GM23338 (cell line): ENCODE measurements around the gene SORCS2. TPM values are rescaled to one million over a fixed set of nuclear protein-coding genes. Genes with fewer than 3 reads are reported as not detected.

Experiments
- ATAC-seq: fragments of 200-7000 bp; cut with Tn5 transposase; 3 replicates; pipeline ENCODE4 v1.9.1; 2020
- DNase-seq: peaks from one replicate; pipeline ENCODE4 v3.0.0-alpha.2; 2015; ENCODE audit warnings: low spot score
- H2AFZ ChIP-seq: fragments of 200-600 bp; sonication (generic); 2 replicates; pipeline ENCODE4 v1.8.0; 2016; ENCODE audit warnings: antibody characterized with exemption, mild to moderate bottlenecking, moderate library complexity
- H3F3A ChIP-seq: fragments of 200-600 bp; sonication (generic); replicated peaks from 2 replicates; pipeline ENCODE4 v1.8.0; 2017; ENCODE audit warnings: antibody characterized with exemption, mixed run types, low read depth
- H3K27ac ChIP-seq: fragments of 200-600 bp; sonication (generic); 2 replicates; pipeline ENCODE4 v1.6.1; 2016; ENCODE audit warnings: low read depth
- H3K27me3 ChIP-seq: fragments of 200-600 bp; sonication (generic); 2 replicates; pipeline ENCODE4 v1.8.0; 2016; ENCODE audit warnings: mild to moderate bottlenecking, mixed run types, moderate library complexity; ENCODE audit not compliant: insufficient read depth
- H3K36me3 ChIP-seq: fragments of 200-600 bp; sonication (generic); 2 replicates; pipeline ENCODE4 v1.8.0; 2016; ENCODE audit warnings: mild to moderate bottlenecking; ENCODE audit not compliant: insufficient read depth
- H3K4me1 ChIP-seq: fragments of 200-600 bp; sonication (generic); 2 replicates; pipeline ENCODE4 v1.8.0; 2016; ENCODE audit warnings: mild to moderate bottlenecking, moderate library complexity; ENCODE audit not compliant: insufficient read depth
- H3K4me2 ChIP-seq: fragments of 200-600 bp; sonication (generic); 2 replicates; pipeline ENCODE4 v1.7.1; 2017; ENCODE audit warnings: mixed run types
- H3K4me3 ChIP-seq: fragments of 200-600 bp; sonication (generic); 2 replicates; pipeline ENCODE4 v1.6.1; 2016; ENCODE audit warnings: mixed run types
- H3K79me2 ChIP-seq: fragments of 200-600 bp; sonication (generic); replicated peaks from 2 replicates; pipeline ENCODE4 v1.8.0; 2017; ENCODE audit warnings: mild to moderate bottlenecking; ENCODE audit not compliant: insufficient read depth
- H3K9me2 ChIP-seq: fragments of 200-600 bp; sonication (generic); 2 replicates; pipeline ENCODE4 v1.8.0; 2017; ENCODE audit not compliant: insufficient read depth
- H4K20me1 ChIP-seq: fragments of 200-600 bp; sonication (generic); replicated peaks from 2 replicates; pipeline ENCODE4 v1.8.0; 2017; ENCODE audit warnings: mild to moderate bottlenecking; ENCODE audit not compliant: insufficient read depth
- H3K27ac Mint-ChIP-seq: 2 replicates; pipeline ENCODE4 v1.8.0; 2020; ENCODE audit warnings: inconsistent platforms, mild to moderate bottlenecking, moderate library complexity, mixed read lengths
- H3K27me3 Mint-ChIP-seq: 3 replicates; pipeline ENCODE4 v1.8.0; 2022; ENCODE audit warnings: low read depth, mild to moderate bottlenecking, moderate library complexity, mixed read lengths, inconsistent platforms; ENCODE audit not compliant: insufficient read depth, poor library complexity
- H3K36me3 Mint-ChIP-seq: 3 replicates; pipeline ENCODE4 v1.8.0; 2021; ENCODE audit warnings: low read depth, mild to moderate bottlenecking, inconsistent platforms, moderate library complexity, mixed read lengths
- H3K4me1 Mint-ChIP-seq: 3 replicates; pipeline ENCODE4 v1.8.0; 2020; ENCODE audit warnings: mild to moderate bottlenecking, inconsistent platforms, mixed read lengths
- H3K4me3 Mint-ChIP-seq: 3 replicates; pipeline ENCODE4 v1.8.0; 2021; ENCODE audit warnings: moderate library complexity, mild to moderate bottlenecking, inconsistent platforms, mixed read lengths
- H3K9me3 Mint-ChIP-seq: 3 replicates; pipeline ENCODE4 v1.8.0; 2020; ENCODE audit warnings: moderate library complexity, mild to moderate bottlenecking, inconsistent platforms, mixed read lengths
- CTCF ChIP-seq, 2 experiments: fragments of 200-600 bp in 1 of 2; sonication (generic) in 1 of 2; conservative IDR thresholded peaks; 2 replicates each; pipeline versions ENCODE4 v1.5.1 to v1.6.1; 2016 to 2017; ENCODE audit warnings: antibody characterized with exemption in 2 of 2, low read depth in 2 of 2, mild to moderate bottlenecking in 2 of 2, moderate library complexity in 1 of 2
- EZH2phosphoT487 ChIP-seq: fragments of 200-600 bp; sonication (generic); IDR thresholded peaks from one replicate; pipeline ENCODE4 v1.8.1; 2018; ENCODE audit warnings: antibody characterized with exemption; ENCODE audit not compliant: unreplicated experiment
- NANOG ChIP-seq: IDR thresholded peaks from 2 replicates; pipeline ENCODE4 v1.6.1; 2016; ENCODE audit warnings: antibody characterized with exemption, borderline replicate concordance
- POLR2AphosphoS5 ChIP-seq: IDR thresholded peaks from 2 replicates; pipeline ENCODE4 v1.6.1; 2016; ENCODE audit warnings: antibody characterized with exemption, low read depth
- STAT1 ChIP-seq: IDR thresholded peaks from one replicate; pipeline ENCODE4 v1.6.1; 2016; ENCODE audit warnings: antibody characterized with exemption; ENCODE audit not compliant: unreplicated experiment
- ZNF114 ChIP-seq: fragments of 250-450 bp; sonication (Bioruptor Pico); IDR thresholded peaks from 2 replicates; pipeline ENCODE4 v1.5.0; 2020; ENCODE audit warnings: mild to moderate bottlenecking, moderate library complexity
- polyA plus RNA-seq: library from polyadenylated mRNA; unstranded; fragments of >200 nt; fragmentation: Nextera tagmentation; extraction: Ambion mirVana; gene quantifications from 2 replicates; pipeline ENCODE4 v1.2.1, GENCODE V29; 2016
- total RNA-seq: library from RNA; depleted of rRNA; stranded (reverse); fragments of >200 nt; shearing (Covaris generic); gene quantifications from 2 replicates; pipeline ENCODE4 v1.2.3, GENCODE V29; 2014
- TF ChIP-seq, protein P1 (sequence below): fragments of 250-450 bp; sonication (Bioruptor Pico); IDR thresholded peaks from 2 replicates; pipeline ENCODE4 v1.5.0; 2020; ENCODE audit warnings: mild to moderate bottlenecking, moderate library complexity
- TF ChIP-seq, protein P2 (sequence below): IDR thresholded peaks from one replicate; pipeline ENCODE4 v1.6.1; 2018; ENCODE audit warnings: antibody characterized with exemption; ENCODE audit not compliant: unreplicated experiment

Gene SORCS2
- total and polyA plus RNA-seq, 2 experiments from 2014 or later = 0.47 to 2.4 TPM

DNA sequence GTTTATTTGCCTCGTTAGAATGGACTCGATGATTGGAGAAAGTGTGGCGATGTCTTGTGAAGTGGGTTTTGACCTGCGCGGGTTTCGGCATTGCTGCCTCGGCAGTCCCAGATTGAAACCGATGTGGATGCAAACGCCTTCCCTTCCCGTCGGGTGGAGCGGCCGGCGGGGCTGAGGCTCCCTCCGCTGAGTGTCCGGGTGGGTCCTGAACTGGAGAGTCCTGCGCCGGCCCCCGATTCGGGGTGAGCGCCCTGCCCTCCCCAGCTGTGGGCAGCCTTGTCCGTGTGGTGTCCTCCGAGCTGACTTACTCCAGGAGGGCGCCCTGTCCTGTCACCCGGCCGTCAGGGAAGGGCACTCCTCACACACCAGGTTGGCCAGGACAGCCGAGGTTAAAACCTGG is 317.7 kb downstream of the SORCS2 start (continued):
- TF ChIP-seq, protein P1, sequence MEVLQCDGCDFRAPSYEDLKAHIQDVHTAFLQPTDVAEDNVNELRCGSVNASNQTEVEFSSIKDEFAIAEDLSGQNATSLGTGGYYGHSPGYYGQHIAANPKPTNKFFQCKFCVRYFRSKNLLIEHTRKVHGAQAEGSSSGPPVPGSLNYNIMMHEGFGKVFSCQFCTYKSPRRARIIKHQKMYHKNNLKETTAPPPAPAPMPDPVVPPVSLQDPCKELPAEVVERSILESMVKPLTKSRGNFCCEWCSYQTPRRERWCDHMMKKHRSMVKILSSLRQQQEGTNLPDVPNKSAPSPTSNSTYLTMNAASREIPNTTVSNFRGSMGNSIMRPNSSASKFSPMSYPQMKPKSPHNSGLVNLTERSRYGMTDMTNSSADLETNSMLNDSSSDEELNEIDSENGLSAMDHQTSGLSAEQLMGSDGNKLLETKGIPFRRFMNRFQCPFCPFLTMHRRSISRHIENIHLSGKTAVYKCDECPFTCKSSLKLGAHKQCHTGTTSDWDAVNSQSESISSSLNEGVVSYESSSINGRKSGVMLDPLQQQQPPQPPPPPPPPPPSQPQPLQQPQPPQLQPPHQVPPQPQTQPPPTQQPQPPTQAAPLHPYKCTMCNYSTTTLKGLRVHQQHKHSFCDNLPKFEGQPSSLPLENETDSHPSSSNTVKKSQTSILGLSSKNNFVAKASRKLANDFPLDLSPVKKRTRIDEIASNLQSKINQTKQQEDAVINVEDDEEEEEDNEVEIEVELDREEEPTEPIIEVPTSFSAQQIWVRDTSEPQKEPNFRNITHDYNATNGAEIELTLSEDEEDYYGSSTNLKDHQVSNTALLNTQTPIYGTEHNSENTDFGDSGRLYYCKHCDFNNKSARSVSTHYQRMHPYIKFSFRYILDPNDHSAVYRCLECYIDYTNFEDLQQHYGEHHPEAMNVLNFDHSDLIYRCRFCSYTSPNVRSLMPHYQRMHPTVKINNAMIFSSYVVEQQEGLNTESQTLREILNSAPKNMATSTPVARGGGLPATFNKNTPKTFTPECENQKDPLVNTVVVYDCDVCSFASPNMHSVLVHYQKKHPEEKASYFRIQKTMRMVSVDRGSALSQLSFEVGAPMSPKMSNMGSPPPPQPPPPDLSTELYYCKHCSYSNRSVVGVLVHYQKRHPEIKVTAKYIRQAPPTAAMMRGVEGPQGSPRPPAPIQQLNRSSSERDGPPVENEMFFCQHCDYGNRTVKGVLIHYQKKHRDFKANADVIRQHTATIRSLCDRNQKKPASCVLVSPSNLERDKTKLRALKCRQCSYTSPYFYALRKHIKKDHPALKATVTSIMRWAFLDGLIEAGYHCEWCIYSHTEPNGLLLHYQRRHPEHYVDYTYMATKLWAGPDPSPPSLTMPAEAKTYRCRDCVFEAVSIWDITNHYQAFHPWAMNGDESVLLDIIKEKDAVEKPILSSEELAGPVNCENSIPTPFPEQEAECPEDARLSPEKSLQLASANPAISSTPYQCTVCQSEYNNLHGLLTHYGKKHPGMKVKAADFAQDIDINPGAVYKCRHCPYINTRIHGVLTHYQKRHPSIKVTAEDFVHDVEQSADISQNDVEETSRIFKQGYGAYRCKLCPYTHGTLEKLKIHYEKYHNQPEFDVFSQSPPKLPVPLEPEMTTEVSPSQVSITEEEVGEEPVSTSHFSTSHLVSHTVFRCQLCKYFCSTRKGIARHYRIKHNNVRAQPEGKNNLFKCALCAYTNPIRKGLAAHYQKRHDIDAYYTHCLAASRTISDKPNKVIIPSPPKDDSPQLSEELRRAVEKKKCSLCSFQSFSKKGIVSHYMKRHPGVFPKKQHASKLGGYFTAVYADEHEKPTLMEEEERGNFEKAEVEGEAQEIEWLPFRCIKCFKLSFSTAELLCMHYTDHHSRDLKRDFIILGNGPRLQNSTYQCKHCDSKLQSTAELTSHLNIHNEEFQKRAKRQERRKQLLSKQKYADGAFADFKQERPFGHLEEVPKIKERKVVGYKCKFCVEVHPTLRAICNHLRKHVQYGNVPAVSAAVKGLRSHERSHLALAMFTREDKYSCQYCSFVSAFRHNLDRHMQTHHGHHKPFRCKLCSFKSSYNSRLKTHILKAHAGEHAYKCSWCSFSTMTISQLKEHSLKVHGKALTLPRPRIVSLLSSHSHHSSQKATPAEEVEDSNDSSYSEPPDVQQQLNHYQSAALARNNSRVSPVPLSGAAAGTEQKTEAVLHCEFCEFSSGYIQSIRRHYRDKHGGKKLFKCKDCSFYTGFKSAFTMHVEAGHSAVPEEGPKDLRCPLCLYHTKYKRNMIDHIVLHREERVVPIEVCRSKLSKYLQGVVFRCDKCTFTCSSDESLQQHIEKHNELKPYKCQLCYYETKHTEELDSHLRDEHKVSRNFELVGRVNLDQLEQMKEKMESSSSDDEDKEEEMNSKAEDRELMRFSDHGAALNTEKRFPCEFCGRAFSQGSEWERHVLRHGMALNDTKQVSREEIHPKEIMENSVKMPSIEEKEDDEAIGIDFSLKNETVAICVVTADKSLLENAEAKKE (CRISPR knock-in tag) = no peak
- no peak for TF ChIP-seq CTCF (conservative IDR thresholded peaks at IDR 0.05; ENCODE audit: low read depth in 2 of 2)
- TF ChIP-seq STAT1 = no peak
- no peak for TF ChIP-seq NANOG

- Histone ChIP-seq H3K27me3 (no peaks in the 10 kb centered on the region), H3K9me2 (no peaks in the 10 kb centered on the region), H2AFZ (no peak overlapping the region), H3K79me2 (no peaks in the 10 kb centered on the region), H4K20me1 (no peaks in the 10 kb centered on the region), H3K36me3 (no peaks in the 10 kb centered on the region), H3K4me3 (no peak overlapping the region), H3K4me2 (no peak overlapping the region), H3F3A (no peaks in the 10 kb centered on the region), H3K4me1 (no peaks in the 10 kb centered on the region), H3K27ac (no peak overlapping the region)
- no peak for ATAC-seq
- no peak for TF ChIP-seq ZNF114
- TF ChIP-seq POLR2AphosphoS5 = no peak
- no peak for TF ChIP-seq EZH2phosphoT487
- TF ChIP-seq, protein P2, sequence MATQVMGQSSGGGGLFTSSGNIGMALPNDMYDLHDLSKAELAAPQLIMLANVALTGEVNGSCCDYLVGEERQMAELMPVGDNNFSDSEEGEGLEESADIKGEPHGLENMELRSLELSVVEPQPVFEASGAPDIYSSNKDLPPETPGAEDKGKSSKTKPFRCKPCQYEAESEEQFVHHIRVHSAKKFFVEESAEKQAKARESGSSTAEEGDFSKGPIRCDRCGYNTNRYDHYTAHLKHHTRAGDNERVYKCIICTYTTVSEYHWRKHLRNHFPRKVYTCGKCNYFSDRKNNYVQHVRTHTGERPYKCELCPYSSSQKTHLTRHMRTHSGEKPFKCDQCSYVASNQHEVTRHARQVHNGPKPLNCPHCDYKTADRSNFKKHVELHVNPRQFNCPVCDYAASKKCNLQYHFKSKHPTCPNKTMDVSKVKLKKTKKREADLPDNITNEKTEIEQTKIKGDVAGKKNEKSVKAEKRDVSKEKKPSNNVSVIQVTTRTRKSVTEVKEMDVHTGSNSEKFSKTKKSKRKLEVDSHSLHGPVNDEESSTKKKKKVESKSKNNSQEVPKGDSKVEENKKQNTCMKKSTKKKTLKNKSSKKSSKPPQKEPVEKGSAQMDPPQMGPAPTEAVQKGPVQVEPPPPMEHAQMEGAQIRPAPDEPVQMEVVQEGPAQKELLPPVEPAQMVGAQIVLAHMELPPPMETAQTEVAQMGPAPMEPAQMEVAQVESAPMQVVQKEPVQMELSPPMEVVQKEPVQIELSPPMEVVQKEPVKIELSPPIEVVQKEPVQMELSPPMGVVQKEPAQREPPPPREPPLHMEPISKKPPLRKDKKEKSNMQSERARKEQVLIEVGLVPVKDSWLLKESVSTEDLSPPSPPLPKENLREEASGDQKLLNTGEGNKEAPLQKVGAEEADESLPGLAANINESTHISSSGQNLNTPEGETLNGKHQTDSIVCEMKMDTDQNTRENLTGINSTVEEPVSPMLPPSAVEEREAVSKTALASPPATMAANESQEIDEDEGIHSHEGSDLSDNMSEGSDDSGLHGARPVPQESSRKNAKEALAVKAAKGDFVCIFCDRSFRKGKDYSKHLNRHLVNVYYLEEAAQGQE = no peak
- no peak for TF ChIP-seq STAT1
- DNase-seq = no peak
- H3K36me3 Mint-ChIP-seq = no peaks in the 10 kb centered on the region
- no peak overlapping the region for H3K4me3 Mint-ChIP-seq
- H3K27me3 Mint-ChIP-seq = peaks cover 5% of the 10 kb centered on the region
- peaks cover 16% of the 10 kb centered on the region for H3K4me1 Mint-ChIP-seq
- H3K9me3 Mint-ChIP-seq = no peaks in the 10 kb centered on the region
- no peak overlapping the region for H3K27ac Mint-ChIP-seq
These were observed 318.2 kb downstream of the SORCS2 start for GRCh38 chr4:7510538-7510937.
